Stomach (tissue), 9 donors: ENCODE results near the gene SLC26A9. TPM values are rescaled to one million over a fixed set of nuclear protein-coding genes. Genes with fewer than 3 reads are reported as not detected.
A peak's percentile ranks its signal among the peaks of the same experiment; 100 is the strongest.

Source experiments
- DNase-seq, 2 donors: peaks; one replicate each; pipeline versions ENCODE4 v3.0.0 to v3.0.0-alpha.2; 2013 to 2019
- H3K27ac ChIP-seq, 5 donors: fragments of 200-600 bp in 4 of 5; sonication (generic) in 4 of 5; one replicate each; pipeline ENCODE4 v1.5.1; 2013 to 2019; ENCODE audit warnings: mild to moderate bottlenecking in 1 of 5, moderate library complexity in 1 of 5
- H3K27me3 ChIP-seq, 3 donors: fragments of 200-600 bp; sonication (generic); one replicate each; pipeline ENCODE4 v1.5.1; 2017 to 2019; ENCODE audit warnings: mixed run types in 1 of 3
- H3K36me3 ChIP-seq, 4 donors: fragments of 200-600 bp; sonication (generic); 1 replicate in 3 of 4; 2 replicates in 1 of 4; pipeline ENCODE4 v1.5.1; 2016 to 2019
- H3K4me1 ChIP-seq, 4 donors: fragments of 200-600 bp; sonication (generic); one replicate each; pipeline ENCODE4 v1.5.1; 2016 to 2019
- H3K4me3 ChIP-seq, 4 donors: fragments of 200-600 bp; sonication (generic) in 3 of 4; one replicate each; pipeline ENCODE4 v1.5.1; 2016 to 2019; ENCODE audit warnings: mild to moderate bottlenecking in 1 of 4
- H3K9me3 ChIP-seq, 4 donors: fragments of 200-600 bp; sonication (generic); one replicate each; pipeline ENCODE4 v1.5.1; 2016 to 2019
- CTCF ChIP-seq, 7 experiments: fragments of 450-650 bp in 4 of 7; fragments of 200-600 bp in 3 of 7; sonication (generic) in 3 of 7; IDR thresholded peaks; one replicate each; pipeline ENCODE4 v1.5.1; 2016 to 2019; ENCODE audit warnings: antibody characterized with exemption in 7 of 7, control low read depth in 2 of 7, mild to moderate bottlenecking in 1 of 7
- EP300 ChIP-seq: sonication (generic); formaldehyde crosslinking; IDR thresholded peaks from one replicate; pipeline ENCODE4 v1.6.1; 2017; ENCODE audit warnings: antibody characterized with exemption
- POLR2A ChIP-seq, 4 donors: fragments of 450-650 bp; IDR thresholded peaks; one replicate each; pipeline ENCODE4 v1.6.1; 2016; ENCODE audit warnings: antibody characterized with exemption in 4 of 4, control low read depth in 2 of 4, mild to moderate bottlenecking in 1 of 4, moderate library complexity in 1 of 4
- POLR2AphosphoS5 ChIP-seq, 3 donors: sonication (generic); formaldehyde crosslinking; IDR thresholded peaks; one replicate each; pipeline ENCODE4 v1.6.1; 2016; ENCODE audit warnings: antibody characterized with exemption in 3 of 3
- WGBS, 5 donors: extraction: QIAGEN DNeasy Blood & Tissue Kit in 3 of 5; methylation state at CpG; one replicate each; pipeline versions ENCODE4 v1.1.5 to v1.1.7; 2013 to 2018; 5-methylcytosine and 5-hydroxymethylcytosine counted together
- intact Hi-C: fragments of 100-400 bp; cut with DNase I; formaldehyde crosslinking; loops from one replicate; pipeline ENCODE4 v1.15.1; 2023; ENCODE audit warnings: low total_unique reads
- polyA plus RNA-seq, 3 donors: library from polyadenylated mRNA; stranded (reverse); fragments of 200-250 nt; gene quantifications; one replicate each; pipeline ENCODE4 v1.2.3, GENCODE V29; 2013
- total RNA-seq, 5 donors: library from RNA; depleted of rRNA; stranded (reverse); fragments of >200 nt; gene quantifications; one replicate each; pipeline versions ENCODE4 v1.1.0 to v1.2.3, GENCODE V29; 2014 to 2016
- donor health status: healthy with polysubstance abuse.
- donor health status: Bipolar disorder and iron deficiency.
- donor health status: healthy.

SLC26A9 gene
- total and polyA plus RNA-seq, 8 donors, result 7.9 to 63.0 (median 30.0) TPM; not detected in 1

- peak; percentile 68 to 86 for DNase-seq
- 35 to 53% (median 40%) methylated on average over 7 of the region's 7 CpGs for whole genome bisulfite sequencing, 5 donors
- Histone ChIP-seq H3K36me3 (no peaks in the 10 kb centered on the region), H3K4me3 (no peak overlapping the region), H3K9me3 (no peaks in the 10 kb centered on the region), H3K27ac (peak overlapping the region in 3 of 5 donors; percentile 71 to 77 (median 72)), H3K4me1 (peaks cover 6 to 30% (median 14%) of the 10 kb centered on the region in 4 donors), H3K27me3 (peaks cover 0 to 35% (median 3%) of the 10 kb centered on the region in 3 donors)
- intact Hi-C loops, result no loop called here
- TF ChIP-seq EP300, result no peak
- TF ChIP-seq POLR2AphosphoS5 (IDR thresholded peaks at IDR 0.05), result peak in 2 of 3 donors; percentile 17 to 49
- peak in 2 of 7 experiments; percentile 11 to 22 for TF ChIP-seq CTCF (IDR thresholded peaks at IDR 0.05)
- no peak for TF ChIP-seq POLR2A (IDR thresholded peaks at IDR 0.05)
Measured at GRCh38 chr1:205939690-205940330, 3.4 kb downstream of the SLC26A9 start.

DNA sequence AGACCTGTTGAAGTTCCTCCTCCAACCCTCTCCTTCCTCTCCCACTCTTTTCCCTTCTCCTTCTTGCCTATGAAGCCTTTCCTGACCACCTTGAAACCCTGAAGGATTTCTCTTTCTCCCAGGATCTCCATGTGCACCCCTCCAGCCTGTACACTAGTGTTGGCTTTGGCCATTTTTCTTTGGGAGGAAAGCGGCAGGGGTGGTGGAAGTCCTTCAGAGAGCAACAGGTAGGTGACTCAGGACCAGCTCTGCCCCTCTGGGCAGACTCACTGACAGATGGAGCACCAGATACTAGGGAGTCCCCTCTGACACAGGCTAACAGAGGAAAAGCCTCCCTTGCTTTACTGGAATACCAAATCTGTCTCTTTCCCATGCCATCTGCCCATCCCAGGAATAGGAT, 4.6 kb downstream of the SLC26A9 start:
- H3K9me3 ChIP-seq, result no peaks in the 10 kb centered on the region
- WGBS, 5 donors, result 80 to 95% (median 88%) methylated on average over 1 of the region's 1 CpG

GRCh38 chr1:205936846-205937586, 6.2 kb downstream of the SLC26A9 start:
- H3K27ac ChIP-seq, result peak overlapping the region in 1 of 5 donors; percentile 20
- H3K36me3 ChIP-seq, result no peaks in the 10 kb centered on the region
- intact Hi-C loops, result no loop called here
- H3K9me3 ChIP-seq, result no peaks in the 10 kb centered on the region
- peaks cover 0 to 37% (median 14%) of the 10 kb centered on the region in 4 donors for H3K4me1 ChIP-seq
- 61 to 79% (median 78%) methylated on average over 7 of the region's 7 CpGs for WGBS, 5 donors
- H3K27me3 ChIP-seq, result peaks cover 0 to 22% (median 0%) of the 10 kb centered on the region in 3 donors
- no peak overlapping the region for H3K4me3 ChIP-seq
- no peak for TF ChIP-seq CTCF (IDR thresholded peaks at IDR 0.05)
- TF ChIP-seq POLR2A (IDR thresholded peaks at IDR 0.05), result no peak
- TF ChIP-seq EP300, result no peak
- TF ChIP-seq POLR2AphosphoS5 (IDR thresholded peaks at IDR 0.05), result no peak
- DNase-seq, result peak in 1 of 2 donors; percentile 51

More for the DNA sequence above, 4.6 kb downstream of the SLC26A9 start:
- H3K4me3 ChIP-seq, result no peak overlapping the region
- peak overlapping the region in 2 of 5 donors; percentile 38 to 47 for H3K27ac ChIP-seq
- H3K36me3 ChIP-seq, result no peaks in the 10 kb centered on the region
- DNase-seq, result no peak
- no peak for TF ChIP-seq EP300
- no peak for TF ChIP-seq POLR2A (IDR thresholded peaks at IDR 0.05)
- TF ChIP-seq CTCF (IDR thresholded peaks at IDR 0.05), result no peak
- no peak for TF ChIP-seq POLR2AphosphoS5 (IDR thresholded peaks at IDR 0.05)
- intact Hi-C loops, result no loop called here
- peaks cover 0 to 26% (median 3%) of the 10 kb centered on the region in 3 donors for H3K27me3 ChIP-seq
- H3K4me1 ChIP-seq, result peaks cover 5 to 36% (median 11%) of the 10 kb centered on the region in 4 donors

DNA sequence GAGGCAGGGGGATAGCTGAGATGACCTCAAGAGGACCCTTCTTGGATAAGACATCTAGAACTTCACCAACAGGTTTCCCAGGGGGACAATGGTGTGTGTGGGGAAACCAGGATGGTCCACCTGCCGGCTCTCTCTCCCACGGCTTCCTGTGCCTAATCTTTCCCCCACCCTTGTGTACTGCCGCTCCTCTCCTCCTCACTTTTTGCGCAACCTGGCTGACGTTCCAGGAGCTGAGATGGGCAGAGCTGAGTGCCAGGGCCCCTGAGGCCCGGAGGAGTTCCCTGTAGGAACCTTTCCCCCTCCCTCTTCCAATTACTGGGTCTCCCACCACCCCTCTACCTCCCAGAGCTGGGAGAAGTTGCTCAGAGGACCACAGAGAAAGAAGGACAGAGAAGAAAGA, 6.9 kb downstream of the SLC26A9 start:
- Histone ChIP-seq H3K36me3 (no peaks in the 10 kb centered on the region), H3K4me1 (peaks cover 0 to 43% (median 13%) of the 10 kb centered on the region in 4 donors), H3K27me3 (peaks cover 0 to 24% (median 0%) of the 10 kb centered on the region in 3 donors), H3K9me3 (no peaks in the 10 kb centered on the region), H3K4me3 (peak overlapping the region in 1 of 4 donors; percentile 19), H3K27ac (peak overlapping the region in 2 of 5 donors; percentile 8 to 20)
- peak in 1 of 2 donors; percentile 51 for DNase-seq
- TF ChIP-seq CTCF (IDR thresholded peaks at IDR 0.05), result no peak
- TF ChIP-seq EP300, result no peak
- TF ChIP-seq POLR2AphosphoS5 (IDR thresholded peaks at IDR 0.05), result no peak
- TF ChIP-seq POLR2A (IDR thresholded peaks at IDR 0.05), result no peak
- 60 to 80% (median 70%) methylated on average over 6 of the region's 6 CpGs for WGBS, 5 donors
- intact Hi-C loops, result no loop called here
